ENCODE measurements around the gene MTREX. TPM values are rescaled to one million over a fixed set of nuclear protein-coding genes. Genes with fewer than 3 reads are reported as not detected.

MTREX gene
- polyA plus RNA-seq, 1 experiment: 61.7 TPM

DNA sequence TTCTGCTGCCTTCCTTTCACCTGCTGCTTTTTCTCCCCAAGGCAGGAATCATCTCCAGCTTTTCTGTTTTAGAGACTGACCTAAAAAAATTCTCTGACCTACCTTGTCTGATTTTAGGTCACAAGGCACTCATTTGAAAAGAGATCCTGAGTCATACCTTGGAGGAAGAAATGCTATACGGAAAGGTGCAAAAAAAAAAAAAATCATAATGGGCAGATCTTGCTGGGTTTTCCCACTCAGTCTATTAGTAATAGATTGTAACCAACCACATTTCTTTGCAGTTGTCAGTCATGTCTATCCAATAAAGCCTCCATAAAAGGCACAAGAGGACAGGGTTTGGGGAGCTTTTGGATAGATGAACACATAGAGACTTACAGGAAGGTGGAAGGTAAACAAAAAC lies 70.0 kb downstream of the MTREX start:
- no peak for DNase-seq (ENCODE audit: low read depth, low spot score)
- Histone ChIP-seq H3K27me3 (ENCODE audit: control insufficient read depth, insufficient read depth, low read length) (no peaks in the 10 kb centered on the region), H3K9me3 (ENCODE audit: control insufficient read depth, insufficient read depth, low read length) (no peaks in the 10 kb centered on the region), H3K27ac (ENCODE audit: low read depth, low read length) (no peak overlapping the region), H3K4me3 (ENCODE audit: low read depth, low read length) (no peak overlapping the region)
- ChIA-PET POLR2A (no interaction called here), CTCF (no interaction called here)
- TF ChIP-seq, protein P1, sequence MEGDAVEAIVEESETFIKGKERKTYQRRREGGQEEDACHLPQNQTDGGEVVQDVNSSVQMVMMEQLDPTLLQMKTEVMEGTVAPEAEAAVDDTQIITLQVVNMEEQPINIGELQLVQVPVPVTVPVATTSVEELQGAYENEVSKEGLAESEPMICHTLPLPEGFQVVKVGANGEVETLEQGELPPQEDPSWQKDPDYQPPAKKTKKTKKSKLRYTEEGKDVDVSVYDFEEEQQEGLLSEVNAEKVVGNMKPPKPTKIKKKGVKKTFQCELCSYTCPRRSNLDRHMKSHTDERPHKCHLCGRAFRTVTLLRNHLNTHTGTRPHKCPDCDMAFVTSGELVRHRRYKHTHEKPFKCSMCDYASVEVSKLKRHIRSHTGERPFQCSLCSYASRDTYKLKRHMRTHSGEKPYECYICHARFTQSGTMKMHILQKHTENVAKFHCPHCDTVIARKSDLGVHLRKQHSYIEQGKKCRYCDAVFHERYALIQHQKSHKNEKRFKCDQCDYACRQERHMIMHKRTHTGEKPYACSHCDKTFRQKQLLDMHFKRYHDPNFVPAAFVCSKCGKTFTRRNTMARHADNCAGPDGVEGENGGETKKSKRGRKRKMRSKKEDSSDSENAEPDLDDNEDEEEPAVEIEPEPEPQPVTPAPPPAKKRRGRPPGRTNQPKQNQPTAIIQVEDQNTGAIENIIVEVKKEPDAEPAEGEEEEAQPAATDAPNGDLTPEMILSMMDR (IDR thresholded peaks at IDR 0.05; ENCODE audit: low read depth, low read length): no peak

DNA sequence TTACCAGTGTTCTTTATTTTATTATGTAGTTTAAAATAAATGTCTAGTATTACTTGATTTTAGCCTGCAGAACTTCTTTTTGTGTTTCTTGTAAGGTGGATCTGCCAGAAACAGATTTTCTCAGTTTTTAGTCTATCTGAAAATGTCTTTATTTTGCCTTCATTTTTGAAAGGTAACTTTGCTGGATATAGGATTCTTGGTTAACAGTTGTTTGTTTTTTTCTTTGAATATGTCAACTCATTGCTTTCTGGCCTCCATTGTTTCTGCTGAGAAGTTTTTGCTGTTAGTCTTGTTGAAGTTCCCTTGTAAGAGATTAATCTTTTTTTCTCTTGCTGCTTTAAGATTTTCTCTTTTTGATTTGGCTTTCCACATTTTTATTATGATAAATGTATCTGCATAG lies 75.5 kb downstream of the MTREX start:
- ChIA-PET POLR2A (no interaction called here), CTCF (interaction anchor here (1.0 kb wide), 1 partner anchor 309 kb away, joined by 3 read pairs; no protein-coding TSS in a partner anchor)
- H3K27ac ChIP-seq (ENCODE audit: low read depth, low read length): no peak overlapping the region
- TF ChIP-seq, protein P1 (IDR thresholded peaks at IDR 0.05; ENCODE audit: low read depth, low read length): no peak
- H3K4me3 ChIP-seq (ENCODE audit: low read depth, low read length): no peak overlapping the region
- H3K9me3 ChIP-seq (ENCODE audit: control insufficient read depth, insufficient read depth, low read length): no peaks in the 10 kb centered on the region
- H3K27me3 ChIP-seq (ENCODE audit: control insufficient read depth, insufficient read depth, low read length): no peaks in the 10 kb centered on the region
- DNase-seq (ENCODE audit: low read depth, low spot score): no peak

DNA sequence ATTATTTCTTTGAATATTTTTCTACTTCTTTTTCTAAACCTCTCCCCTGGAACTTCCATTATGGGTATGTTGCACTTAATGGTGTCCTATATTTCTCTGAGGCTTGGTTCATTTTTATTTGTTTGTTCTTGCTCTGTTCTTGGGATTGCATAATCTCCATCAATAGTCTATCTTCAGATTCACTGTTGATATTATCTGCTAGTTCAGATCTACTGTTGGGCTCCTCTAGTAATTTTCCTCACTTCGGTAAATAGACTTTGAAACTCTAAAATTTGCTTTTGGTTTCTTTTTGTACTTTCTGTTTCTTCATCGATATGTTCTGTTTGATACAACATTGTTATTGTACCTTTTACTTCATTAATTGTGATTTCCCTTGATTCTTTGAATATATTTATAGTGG lies 76.3 kb downstream of the MTREX start:
- POLR2A ChIA-PET: no interaction called here
- H3K4me3 ChIP-seq (ENCODE audit: low read depth, low read length): no peak overlapping the region
- DNase-seq (ENCODE audit: low read depth, low spot score): no peak
- CTCF ChIA-PET: no interaction called here
- TF ChIP-seq, protein P1 (IDR thresholded peaks at IDR 0.05; ENCODE audit: low read depth, low read length): no peak
- no peak overlapping the region for H3K27ac ChIP-seq (ENCODE audit: low read depth, low read length)
- H3K9me3 ChIP-seq (ENCODE audit: control insufficient read depth, insufficient read depth, low read length): no peaks in the 10 kb centered on the region
- no peaks in the 10 kb centered on the region for H3K27me3 ChIP-seq (ENCODE audit: control insufficient read depth, insufficient read depth, low read length)

GRCh38 chr5:55385227-55385626 lies 77.4 kb downstream of the MTREX start:
- TF ChIP-seq, protein P1 (IDR thresholded peaks at IDR 0.05; ENCODE audit: low read depth, low read length): no peak
- no peak overlapping the region for H3K4me3 ChIP-seq (ENCODE audit: low read depth, low read length)
- no peak overlapping the region for H3K27ac ChIP-seq (ENCODE audit: low read depth, low read length)
- CTCF ChIA-PET: no interaction called here
- POLR2A ChIA-PET: no interaction called here
- no peaks in the 10 kb centered on the region for H3K9me3 ChIP-seq (ENCODE audit: control insufficient read depth, insufficient read depth, low read length)
- H3K27me3 ChIP-seq (ENCODE audit: control insufficient read depth, insufficient read depth, low read length): no peaks in the 10 kb centered on the region
- no peak for DNase-seq (ENCODE audit: low read depth, low spot score)

- TF ChIP-seq, protein P1 (IDR thresholded peaks at IDR 0.05; ENCODE audit: low read depth, low read length): no peak
- ChIA-PET POLR2A (no interaction called here), CTCF (interaction anchor here (0.9 to 1.4 kb wide), 4 partner anchors 16 to 306 kb away, joined by 3 to 5 read pairs (median 4); no protein-coding TSS in a partner anchor)
- no peak for DNase-seq (ENCODE audit: low read depth, low spot score)
- H3K4me3 ChIP-seq (ENCODE audit: low read depth, low read length): no peak overlapping the region
- H3K27me3 ChIP-seq (ENCODE audit: control insufficient read depth, insufficient read depth, low read length): no peaks in the 10 kb centered on the region
- no peak overlapping the region for H3K27ac ChIP-seq (ENCODE audit: low read depth, low read length)
- no peaks in the 10 kb centered on the region for H3K9me3 ChIP-seq (ENCODE audit: control insufficient read depth, insufficient read depth, low read length)
Measured at GRCh38 chr5:55385846-55386245, 78.1 kb downstream of the MTREX start.
